GM18861 (cell line): ENCODE data around the gene PLCB3.

ENCODE experiments used
- ATAC-seq: cut with Tn5 transposase; IDR thresholded peaks from one replicate; pipeline ENCODE4 v1.9.1; 2021; ENCODE audit not compliant: unreplicated experiment

Gene PLCB3

DNA sequence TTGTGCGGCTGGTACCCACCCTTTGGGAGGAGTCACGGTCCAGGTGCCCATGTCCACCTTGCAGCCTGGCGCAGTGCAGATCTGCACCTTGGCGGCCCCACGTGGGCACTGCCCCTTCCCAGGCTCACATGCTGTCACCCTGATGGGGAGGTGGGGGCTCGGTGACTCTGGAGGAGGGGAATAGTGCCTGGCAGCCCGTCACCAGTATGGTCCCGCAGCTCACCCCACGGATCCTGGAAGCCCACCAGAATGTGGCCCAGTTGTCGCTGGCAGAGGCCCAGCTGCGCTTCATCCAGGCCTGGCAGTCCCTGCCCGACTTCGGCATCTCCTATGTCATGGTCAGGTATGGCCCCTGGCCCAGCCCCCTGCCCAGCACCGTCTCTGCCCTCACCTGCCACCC, 30.5 kb upstream of the PLCB3 start:
- no peak for ATAC-seq

DNA sequence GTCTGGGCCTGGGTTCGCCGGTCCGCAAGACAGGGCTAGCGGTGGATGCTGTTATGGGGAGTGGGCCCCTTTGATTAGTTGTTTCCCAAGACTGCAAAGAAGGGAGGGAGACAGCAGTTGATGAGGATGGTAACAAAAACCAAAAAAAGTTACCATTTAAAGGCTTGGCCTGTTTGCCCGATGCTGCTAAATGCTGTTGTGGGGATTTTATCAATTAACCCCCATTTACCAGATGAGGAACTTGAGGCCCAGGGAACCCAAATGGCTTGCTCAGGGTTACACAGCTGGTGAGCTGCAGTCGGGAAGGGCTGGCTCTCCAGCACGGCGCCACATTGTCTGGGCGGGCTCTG, 28.7 kb upstream of the PLCB3 start:
- ATAC-seq = no peak

DNA sequence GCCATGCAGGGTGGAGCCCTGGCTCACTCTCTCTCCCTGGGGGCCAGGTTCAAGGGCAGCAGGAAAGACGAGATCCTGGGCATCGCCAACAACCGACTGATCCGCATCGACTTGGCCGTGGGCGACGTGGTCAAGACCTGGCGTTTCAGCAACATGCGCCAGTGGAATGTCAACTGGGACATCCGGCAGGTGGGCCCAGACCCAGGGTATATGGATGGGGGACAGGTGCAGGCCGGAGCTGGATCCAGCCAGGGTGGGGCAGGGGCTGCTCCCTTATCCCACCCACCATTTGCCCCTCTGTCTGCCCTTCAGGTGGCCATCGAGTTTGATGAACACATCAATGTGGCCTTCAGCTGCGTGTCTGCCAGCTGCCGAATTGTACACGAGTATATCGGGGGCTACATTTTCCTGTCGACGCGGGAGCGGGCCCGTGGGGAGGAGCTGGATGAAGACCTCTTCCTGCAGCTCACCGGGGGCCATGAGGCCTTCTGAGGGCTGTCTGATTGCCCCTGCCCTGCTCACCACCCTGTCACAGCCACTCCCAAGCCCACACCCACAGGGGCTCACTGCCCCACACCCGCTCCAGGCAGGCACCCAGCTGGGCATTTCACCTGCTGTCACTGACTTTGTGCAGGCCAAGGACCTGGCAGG, 28.2 kb upstream of the PLCB3 start:
- ATAC-seq = no peak

DNA sequence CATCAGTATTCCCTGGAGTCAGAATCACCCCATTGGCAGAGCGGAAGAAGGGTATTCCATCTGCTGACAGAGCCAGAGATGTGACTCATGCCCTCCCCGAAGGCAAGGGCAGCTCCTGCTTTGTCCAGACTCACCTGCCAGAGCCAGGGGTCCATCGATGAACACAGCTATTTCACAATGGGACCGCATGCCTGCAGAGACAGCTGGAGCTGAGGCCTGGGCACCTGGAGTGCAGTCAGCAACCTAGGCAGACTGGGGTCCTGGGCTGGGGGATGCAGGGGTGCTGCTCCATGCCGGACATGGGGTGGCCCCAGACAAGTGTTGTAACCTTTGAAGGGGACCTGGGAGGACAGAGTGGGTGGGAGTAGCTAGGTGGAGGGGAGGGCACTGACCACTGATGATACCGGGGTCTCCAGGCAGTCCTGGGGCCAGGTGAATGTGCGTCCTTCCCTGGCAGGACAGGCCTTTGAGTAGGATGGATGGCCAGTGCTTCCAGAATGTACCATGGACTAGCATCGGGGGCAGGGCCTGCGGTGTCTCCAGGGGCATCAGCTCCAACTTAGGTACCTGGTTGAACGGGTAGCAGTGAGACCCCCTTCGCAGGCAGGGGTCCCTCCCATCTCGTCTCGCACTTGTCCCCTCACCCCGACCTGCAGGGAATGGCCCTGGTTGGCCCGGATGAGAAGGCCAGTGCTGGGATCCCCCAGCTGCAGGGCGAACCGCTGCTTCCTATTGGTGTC, 27.0 kb upstream of the PLCB3 start:
- ATAC-seq = no peak

DNA sequence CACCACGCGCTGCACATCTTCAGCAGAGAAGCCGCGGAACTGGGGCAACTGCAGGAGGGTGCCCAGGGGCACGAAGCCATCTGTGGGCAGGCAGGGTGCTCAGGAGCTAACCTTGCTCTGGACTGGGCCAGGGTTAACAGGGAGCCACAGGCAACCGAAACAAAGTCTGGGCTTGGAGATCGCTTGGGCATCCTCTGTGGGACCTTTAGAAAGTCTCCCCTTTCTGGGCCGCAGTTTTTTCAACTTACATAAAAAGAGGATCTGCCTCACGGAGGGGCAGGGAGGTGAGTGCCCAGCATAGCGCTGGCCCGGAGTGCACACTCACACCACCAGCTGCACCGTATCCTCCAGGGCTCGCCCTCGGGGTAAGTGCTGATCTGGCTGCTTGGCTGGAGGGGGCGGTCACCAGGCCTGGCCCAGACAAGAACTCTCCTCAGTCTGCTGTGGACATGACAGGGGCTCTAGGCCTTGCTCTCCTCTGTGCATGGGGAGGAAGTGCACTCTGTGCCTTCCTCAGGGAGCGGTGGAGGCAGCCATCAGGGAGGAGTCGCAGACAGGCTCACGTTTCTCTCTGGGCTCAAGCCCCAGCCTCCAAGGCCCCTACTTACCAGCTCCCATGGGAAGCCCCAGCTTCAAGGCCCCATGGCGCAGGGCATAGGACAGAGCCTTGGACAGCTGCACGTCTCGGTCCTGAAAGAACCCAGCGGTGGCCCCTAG, 26.3 kb upstream of the PLCB3 start:
- no peak for ATAC-seq

DNA sequence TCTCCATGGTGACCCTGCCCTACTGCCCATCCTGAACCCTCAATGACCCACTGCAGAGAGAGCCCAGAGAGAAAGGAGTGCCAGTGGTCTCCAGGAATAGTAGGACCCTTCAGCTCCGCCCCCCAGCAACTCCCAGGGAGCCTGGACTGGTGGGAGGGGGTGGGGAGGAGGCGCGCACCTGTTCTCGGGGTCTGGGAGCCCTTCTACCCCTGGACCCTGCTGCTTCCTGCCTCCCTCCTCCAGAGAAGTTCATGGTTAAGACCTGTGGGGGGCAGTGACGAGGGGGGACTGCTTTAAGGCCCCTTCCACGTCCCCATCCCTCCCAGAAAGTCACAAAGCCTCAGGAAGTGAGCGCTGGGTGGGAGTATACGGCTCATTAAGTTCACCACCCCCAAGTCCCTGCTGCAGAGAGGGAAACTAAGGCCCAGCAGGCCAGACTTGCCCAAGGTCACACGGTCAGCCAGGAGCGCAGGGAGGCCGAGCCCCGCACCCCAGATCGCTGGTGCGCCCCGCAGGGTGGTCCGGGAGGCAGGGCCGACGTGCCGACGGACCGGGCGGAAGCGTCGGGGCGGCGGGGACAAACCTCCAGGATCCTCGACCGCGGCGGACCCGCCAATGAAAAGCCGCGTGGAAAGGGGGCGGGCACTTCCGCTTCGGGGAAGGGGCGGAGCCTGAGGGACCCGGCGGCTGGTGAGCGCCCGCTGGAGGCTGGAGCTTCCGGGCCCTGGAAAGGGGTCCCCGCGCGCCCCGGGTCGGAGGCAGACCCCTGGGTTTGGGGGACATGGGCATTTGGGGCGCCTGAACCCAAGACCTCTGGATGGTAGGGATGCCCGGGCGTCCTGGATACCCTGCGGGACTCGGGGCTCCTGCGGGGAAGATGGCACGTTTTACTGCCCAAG, 25.5 kb upstream of the PLCB3 start, which contains the start of the genes NUDT22 and TRPT1:
TSS of gene NUDT22 (plus strand) at position 667 of the 899 bp plus-strand sequence. CDS start 379 bp downstream, outside the sequence.
TSS of gene TRPT1 (minus strand) at position 579 of the 899 bp plus-strand sequence. CDS start at position 253, 326 bp downstream.
- ATAC-seq = peak; percentile 35

DNA sequence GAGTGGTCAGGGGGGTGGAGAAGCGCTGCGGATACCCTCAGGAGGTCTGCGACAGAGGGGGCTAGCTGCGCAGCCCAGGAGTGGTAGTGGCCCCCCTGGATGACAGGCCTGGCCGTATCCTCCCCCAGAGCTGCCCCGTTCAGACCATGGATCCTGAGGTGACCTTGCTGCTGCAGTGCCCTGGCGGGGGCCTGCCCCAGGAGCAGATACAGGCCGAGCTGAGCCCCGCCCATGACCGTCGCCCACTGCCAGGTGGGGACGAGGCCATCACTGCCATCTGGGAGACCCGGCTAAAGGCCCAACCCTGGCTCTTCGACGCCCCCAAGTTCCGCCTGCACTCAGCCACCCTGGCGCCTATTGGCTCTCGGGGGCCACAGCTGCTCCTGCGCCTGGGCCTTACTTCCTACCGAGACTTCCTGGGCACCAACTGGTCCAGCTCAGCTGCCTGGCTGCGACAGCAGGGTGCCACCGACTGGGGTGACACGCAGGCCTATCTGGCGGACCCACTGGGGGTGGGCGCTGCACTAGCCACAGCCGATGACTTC, 24.8 kb upstream of the PLCB3 start:
- no peak for ATAC-seq

DNA sequence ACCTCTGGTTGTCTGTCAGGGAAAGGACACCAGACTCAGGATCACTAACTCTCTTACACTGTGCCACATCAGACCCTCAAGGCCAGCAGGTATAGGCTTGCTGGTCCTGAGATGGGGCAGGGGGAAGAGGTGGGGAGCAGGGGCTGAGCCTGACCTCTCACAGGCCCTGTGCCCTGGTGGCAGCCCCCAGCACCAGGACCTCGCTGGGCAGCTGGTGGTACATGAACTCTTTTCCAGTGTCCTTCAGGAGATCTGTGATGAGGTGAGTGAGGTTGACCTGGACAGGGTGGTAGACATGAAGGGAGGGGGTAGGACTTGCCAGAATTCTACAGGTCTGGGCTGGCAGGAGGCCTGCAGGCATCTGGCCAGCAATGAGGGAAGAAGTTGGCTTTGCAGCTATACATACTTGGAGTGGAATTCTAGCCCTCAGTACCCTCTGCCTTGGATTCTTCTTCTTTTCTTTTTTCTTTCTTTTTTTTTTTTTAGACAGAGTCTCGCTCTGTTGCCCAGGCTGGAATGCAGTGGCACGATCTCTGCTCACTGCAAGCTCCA, 23.8 kb upstream of the PLCB3 start:
- no peak for ATAC-seq

DNA sequence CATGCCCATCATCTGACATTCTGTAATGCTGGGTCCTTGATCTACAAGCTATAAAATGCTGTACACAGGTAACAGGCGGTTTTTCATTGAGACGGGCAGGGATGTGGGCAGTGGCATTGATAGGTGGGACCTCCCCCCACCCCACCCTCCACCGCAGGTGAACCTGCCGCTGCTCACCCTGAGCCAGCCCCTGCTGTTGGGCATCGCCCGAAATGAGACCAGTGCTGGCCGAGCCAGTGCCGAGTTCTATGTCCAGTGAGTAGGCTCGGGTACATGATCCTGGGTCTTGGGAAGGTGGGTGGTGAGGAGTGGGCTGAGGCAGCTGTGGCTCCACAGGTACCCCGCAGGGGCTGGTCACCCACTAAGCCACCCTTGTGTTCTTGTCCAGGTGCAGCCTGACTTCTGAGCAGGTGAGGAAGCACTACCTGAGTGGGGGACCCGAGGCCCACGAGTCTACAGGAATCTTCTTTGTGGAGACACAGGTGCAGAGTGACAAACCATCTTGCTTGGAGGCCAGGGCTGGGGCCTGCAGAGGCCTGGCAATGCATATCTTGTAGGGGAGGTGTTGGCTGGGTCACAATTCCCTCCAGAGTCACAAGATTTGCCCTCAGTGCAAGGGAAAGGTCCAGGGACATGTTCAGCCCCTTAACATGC, 22.1 kb upstream of the PLCB3 start:
- ATAC-seq = no peak

DNA sequence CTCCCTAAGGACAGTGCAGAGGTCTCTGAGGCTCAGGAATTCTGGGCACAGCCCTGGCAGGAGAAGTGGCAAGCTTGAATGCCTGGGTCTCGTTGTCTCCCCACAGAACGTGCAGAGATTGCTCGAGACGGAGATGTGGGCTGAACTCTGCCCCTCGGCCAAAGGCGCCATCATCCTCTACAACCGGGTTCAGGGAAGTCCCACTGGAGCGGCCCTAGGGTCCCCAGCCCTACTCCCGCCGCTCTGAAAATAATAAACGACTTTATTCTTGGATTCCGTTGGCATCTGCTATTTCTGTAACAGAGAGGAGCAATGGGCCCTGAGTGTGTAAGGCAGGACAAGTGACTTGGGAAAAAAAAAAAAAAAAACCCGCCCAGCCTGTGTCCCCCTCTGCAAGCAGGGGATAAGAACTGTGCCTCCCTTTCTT, 21.6 kb upstream of the PLCB3 start:
- ATAC-seq = no peak

DNA sequence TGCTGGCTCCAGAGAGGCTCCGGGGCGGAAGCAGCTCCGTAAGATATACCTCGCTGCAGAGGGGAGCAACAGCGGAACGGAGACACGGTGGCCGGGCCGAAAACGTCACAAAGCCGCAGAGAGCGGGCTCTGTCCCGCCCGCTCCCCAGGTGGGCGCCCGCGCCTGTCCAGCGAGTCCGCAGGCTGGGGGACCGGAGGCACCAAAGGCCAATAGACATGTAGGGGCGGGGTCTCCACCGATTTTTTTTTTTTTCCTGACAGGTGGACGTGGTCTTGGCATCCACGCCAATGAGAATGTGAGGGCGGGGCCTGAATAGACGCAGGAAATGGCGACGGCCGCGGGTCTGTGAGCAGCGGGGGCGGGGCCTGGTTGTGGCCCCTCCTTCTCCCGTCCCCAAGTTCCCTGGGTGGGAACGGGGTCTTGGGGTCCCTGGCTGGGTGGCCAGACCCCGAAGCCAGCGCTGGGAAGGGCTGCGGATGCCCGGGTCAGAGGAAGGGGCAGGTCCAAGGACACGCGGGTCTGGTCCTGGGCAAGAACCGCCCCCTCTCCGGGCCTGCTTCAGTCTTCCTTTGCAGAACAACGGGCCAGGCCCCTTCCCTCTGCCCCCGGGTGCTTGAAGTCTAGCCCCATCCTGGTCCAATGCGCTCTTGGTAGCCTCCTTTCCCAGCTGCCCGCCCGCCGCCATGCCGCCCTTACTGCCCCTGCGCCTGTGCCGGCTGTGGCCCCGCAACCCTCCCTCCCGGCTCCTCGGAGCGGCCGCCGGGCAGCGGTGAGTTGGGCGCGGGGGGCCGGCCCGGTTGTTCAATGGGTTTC, 21.0 kb upstream of the PLCB3 start, which contains the start of gene DNAJC4:
TSS of gene DNAJC4 (plus strand) at position 378 of the 814 bp plus-strand sequence. CDS start at position 685, 307 bp downstream.
- ATAC-seq = no peak

DNA sequence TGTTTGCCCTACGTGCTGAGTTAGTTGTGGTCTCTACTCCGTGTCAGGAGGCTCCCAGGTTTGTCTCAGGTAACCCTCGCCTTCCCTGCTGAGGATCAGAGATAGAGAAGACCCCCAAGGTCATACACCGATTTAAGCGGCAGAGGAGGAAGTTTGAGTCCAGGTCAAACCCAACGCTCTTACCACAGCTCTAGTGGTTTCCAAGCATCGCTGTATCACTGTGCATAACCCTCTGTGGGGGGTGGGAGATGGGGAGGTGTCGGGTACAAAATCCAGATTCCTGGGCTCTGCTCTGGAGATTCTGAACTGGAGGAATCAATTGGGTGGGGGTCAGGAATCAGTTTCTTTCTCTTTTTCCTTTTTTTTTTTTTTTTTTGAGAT, 20.4 kb upstream of the PLCB3 start:
- ATAC-seq = no peak

DNA sequence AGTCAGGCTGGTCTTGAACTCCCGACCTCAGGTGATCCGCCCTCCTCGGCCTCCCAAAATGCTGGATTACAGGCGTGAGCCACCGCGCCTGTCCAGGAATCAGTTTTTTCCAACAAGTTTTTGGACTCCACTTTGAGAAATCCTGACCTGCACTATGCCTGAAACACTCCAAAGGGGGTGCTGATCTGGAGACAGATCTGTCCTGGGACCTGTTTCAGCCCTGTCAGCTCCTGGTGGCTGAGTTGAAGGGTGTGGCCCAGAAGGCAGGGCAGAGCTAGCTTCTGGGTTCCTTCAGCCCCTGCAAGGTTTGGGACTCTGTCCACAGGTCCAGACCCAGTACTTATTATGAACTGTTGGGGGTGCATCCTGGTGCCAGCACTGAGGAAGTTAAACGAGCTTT, 19.8 kb upstream of the PLCB3 start:
- no peak for ATAC-seq

DNA sequence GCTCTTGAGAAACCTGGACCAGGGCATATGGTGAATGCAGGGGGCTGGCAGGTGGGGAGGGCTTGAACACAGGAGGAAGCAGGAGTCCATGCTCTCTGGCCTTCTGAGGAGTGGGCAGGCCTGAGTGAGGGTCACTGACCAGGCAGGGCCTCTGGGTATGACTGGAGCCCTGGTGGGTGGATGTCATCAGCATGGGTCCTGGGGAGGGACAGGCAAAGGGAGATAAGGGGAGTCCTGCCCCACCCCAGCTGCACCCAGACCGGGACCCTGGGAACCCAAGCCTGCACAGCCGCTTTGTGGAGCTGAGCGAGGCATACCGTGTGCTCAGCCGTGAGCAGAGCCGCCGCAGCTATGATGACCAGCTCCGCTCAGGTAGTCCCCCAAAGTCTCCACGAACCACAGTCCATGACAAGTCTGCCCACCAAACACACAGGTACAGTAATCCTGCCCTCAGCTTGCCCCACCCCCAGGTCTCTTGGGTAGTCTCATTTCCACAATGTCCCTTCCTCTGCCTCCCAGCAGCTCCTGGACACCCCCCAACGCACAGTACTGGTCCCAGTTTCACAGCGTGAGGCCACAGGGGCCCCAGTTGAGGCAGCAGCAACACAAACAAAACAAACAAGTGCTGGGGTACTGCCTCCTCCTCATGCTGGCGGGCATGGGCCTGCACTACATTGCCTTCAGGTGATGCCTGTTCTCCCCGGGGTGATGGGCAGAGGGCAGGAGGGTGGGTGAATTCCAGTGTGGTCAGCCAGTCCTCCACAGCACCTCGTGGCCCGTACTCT, 19.0 kb upstream of the PLCB3 start:
- ATAC-seq = no peak

DNA sequence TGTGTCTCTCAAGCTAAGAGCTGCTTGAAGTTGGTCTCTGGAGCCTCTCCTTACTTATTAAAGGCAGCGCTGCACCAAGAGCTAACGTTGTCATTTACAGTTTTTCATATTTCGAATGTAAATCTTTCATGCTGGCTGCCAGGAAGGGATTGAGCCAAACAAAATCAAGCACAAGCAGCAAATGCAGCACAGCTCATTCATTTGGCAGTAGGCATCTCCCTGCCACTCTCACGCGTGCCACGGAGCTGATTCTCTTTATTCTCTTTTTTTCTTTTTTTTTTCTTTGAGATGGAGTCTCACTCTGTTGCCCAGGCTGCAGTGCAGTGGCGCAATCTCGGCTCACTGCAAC, 18.4 kb upstream of the PLCB3 start:
- no peak for ATAC-seq

DNA sequence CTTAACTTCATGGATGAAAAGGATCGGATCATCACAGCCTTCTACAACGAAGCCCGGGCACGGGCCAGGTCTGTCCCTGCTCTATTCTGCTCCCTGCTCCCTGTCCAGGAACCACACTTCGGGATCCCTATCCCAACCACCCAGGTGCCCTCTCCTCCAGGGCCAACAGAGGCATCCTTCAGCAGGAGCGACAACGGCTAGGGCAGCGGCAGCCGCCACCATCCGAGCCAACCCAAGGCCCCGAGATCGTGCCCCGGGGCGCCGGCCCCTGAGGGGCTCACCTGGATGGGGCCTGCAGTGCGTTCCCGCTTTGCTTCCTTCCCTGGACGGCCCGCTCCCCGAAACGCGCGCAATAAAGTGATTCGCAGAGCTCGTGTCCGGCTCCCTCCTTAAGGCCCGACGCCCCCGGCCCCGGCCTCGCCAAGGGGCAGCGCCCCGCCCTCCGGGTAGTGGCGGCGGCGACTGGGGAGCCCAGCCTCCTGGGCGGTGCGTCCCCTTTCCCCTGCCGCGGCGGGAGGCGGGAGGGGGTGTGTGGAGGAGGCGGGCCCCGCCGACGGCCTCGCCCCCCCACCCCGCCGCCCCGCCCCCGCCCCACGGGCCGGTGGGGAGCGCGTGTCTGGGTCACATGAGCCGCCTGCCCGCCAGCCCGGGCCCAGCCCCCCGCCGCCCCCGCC, 17.3 kb upstream of the PLCB3 start, which contains the start of gene VEGFB:
TSS of gene VEGFB (plus strand) at position 672 of the 674 bp plus-strand sequence. CDS start 250 bp downstream, outside the sequence.
- ATAC-seq = peak; percentile 30

DNA sequence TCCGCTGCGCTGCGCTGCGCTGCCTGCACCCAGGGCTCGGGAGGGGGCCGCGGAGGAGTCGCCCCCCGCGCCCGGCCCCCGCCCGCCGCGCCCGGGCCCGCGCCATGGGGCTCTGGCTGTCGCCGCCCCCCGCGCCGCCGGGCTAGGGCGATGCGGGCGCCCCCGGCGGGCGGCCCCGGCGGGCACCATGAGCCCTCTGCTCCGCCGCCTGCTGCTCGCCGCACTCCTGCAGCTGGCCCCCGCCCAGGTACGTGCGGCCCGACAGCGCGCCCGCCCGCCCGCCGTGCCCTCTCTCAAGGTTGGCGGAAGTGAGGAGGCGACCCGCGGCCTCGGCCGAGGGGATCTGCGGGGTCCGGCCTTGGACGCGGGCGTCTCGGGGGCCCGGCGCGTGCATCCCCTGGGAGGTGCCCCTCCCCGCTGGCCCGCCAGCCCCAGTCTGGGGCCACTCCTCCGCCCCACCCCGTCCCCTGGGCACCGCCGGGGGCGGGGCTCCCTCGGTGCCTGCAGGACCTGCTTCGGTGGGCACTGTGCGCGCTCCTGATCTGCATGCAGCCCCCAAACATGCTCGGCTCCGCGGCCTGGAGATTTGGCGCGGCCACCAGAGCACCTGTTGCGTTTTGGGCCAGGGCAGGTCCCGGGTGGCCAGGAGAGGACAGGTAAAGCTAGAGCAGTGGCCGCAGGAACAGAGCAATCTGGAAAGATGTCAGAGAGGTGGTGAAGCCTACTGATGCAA, 16.5 kb upstream of the PLCB3 start:
- ATAC-seq = no peak
